Mesenchymal stem cell (in vitro differentiated cells and primary cell): ENCODE data around the gene MEI1.
A peak's percentile ranks its signal among the peaks of the same experiment; 100 is the strongest.

ENCODE experiments used
- DNase-seq: peaks from one replicate; pipeline ENCODE4 v3.0.0-alpha.2; 2013
- H2AFZ ChIP-seq: one replicate; pipeline ENCODE4 v1.6.1; 2013; ENCODE audit warnings: low read depth, mild to moderate bottlenecking, control low read depth, inconsistent platforms, low read length, moderate library complexity
- H2AK5ac ChIP-seq: 2 replicates; pipeline ENCODE4 v1.6.1; 2013; ENCODE audit warnings: low read length, moderate library complexity, mild to moderate bottlenecking, inconsistent platforms; ENCODE audit not compliant: severe bottlenecking
- H2BK120ac ChIP-seq: one replicate; pipeline ENCODE4 v1.6.1; 2013; ENCODE audit warnings: low read depth, mild to moderate bottlenecking, inconsistent platforms, low read length, moderate library complexity
- H2BK12ac ChIP-seq, 2 experiments: one replicate each; pipeline ENCODE4 v1.6.1; 2013; ENCODE audit warnings: inconsistent platforms in 2 of 2, low read length in 2 of 2, mild to moderate bottlenecking in 2 of 2, moderate library complexity in 2 of 2, control low read depth in 1 of 2
- H2BK15ac ChIP-seq: one replicate; pipeline ENCODE4 v1.6.1; 2013; ENCODE audit warnings: mild to moderate bottlenecking, low read depth, inconsistent platforms; ENCODE audit not compliant: poor library complexity, severe bottlenecking
- H2BK5ac ChIP-seq: 2 replicates; pipeline ENCODE4 v1.6.1; 2013; ENCODE audit warnings: low read depth, mild to moderate bottlenecking, low read length, control low read depth, inconsistent platforms; ENCODE audit not compliant: poor library complexity, severe bottlenecking
- H3K14ac ChIP-seq, 2 experiments: one replicate each; pipeline ENCODE4 v1.6.1; 2013; ENCODE audit warnings: inconsistent platforms in 2 of 2, low read length in 2 of 2, control low read depth in 1 of 2, mild to moderate bottlenecking in 1 of 2, moderate library complexity in 1 of 2
- H3K18ac ChIP-seq, 2 experiments: one replicate each; pipeline ENCODE4 v1.6.1; 2013; ENCODE audit warnings: inconsistent platforms in 2 of 2, low read length in 2 of 2, control low read depth in 1 of 2, low read depth in 1 of 2, mild to moderate bottlenecking in 1 of 2
- H3K23ac ChIP-seq, 2 experiments: one replicate each; pipeline ENCODE4 v1.6.1; 2013; ENCODE audit warnings: inconsistent platforms in 2 of 2, low read length in 2 of 2, mild to moderate bottlenecking in 2 of 2, moderate library complexity in 2 of 2, control low read depth in 1 of 2
- H3K27ac ChIP-seq: 2 replicates; pipeline ENCODE4 v1.5.1; 2013; ENCODE audit warnings: mild to moderate bottlenecking, moderate library complexity, low read length, control low read depth, inconsistent platforms; ENCODE audit not compliant: poor library complexity, severe bottlenecking
- H3K27me3 ChIP-seq, 2 experiments: 2 replicates each; pipeline versions ENCODE4 v1.6.1 to v1.7.0; 2013; ENCODE audit warnings: low read length in 2 of 2, mild to moderate bottlenecking in 2 of 2, moderate library complexity in 2 of 2, control low read depth in 1 of 2, inconsistent platforms in 1 of 2; ENCODE audit not compliant: control insufficient read depth in 1 of 2, insufficient read depth in 1 of 2
- H3K36me3 ChIP-seq, 2 experiments: 2 replicates each; pipeline versions ENCODE4 v1.6.1 to v1.7.0; 2013; ENCODE audit warnings: low read length in 2 of 2, control low read depth in 1 of 2, inconsistent platforms in 1 of 2, low read depth in 1 of 2, mild to moderate bottlenecking in 1 of 2; ENCODE audit not compliant: insufficient read depth in 2 of 2, control insufficient read depth in 1 of 2
- H3K4ac ChIP-seq, 2 experiments: one replicate each; pipeline ENCODE4 v1.6.1; 2013; ENCODE audit warnings: inconsistent platforms in 2 of 2, low read length in 2 of 2, mild to moderate bottlenecking in 2 of 2, moderate library complexity in 2 of 2, control low read depth in 1 of 2, low read depth in 1 of 2
- H3K4me1 ChIP-seq: 2 replicates; pipeline ENCODE4 v1.6.1; 2013; ENCODE audit warnings: low read depth, low read length, control low read depth; ENCODE audit not compliant: control insufficient read depth, insufficient read depth
- H3K4me2 ChIP-seq: 2 replicates; pipeline ENCODE4 v1.6.1; 2013; ENCODE audit warnings: low read length, mild to moderate bottlenecking, inconsistent platforms; ENCODE audit not compliant: poor library complexity, severe bottlenecking
- H3K4me3 ChIP-seq, 2 experiments: 2 replicates each; pipeline versions ENCODE4 v1.5.1 to v1.7.0; 2013; ENCODE audit warnings: low read length in 2 of 2, mild to moderate bottlenecking in 2 of 2, control low read depth in 1 of 2, low read depth in 1 of 2; ENCODE audit not compliant: insufficient read depth in 1 of 2
- H3K79me1 ChIP-seq: replicated peaks from 2 replicates; pipeline ENCODE4 v1.6.1; 2013; ENCODE audit warnings: mild to moderate bottlenecking, control low read depth, low read length, inconsistent platforms; ENCODE audit not compliant: poor library complexity, severe bottlenecking
- H3K9ac ChIP-seq: 2 replicates; pipeline ENCODE4 v1.7.0; 2013; ENCODE audit warnings: mild to moderate bottlenecking, low read length, moderate library complexity
- H3K9me3 ChIP-seq: 2 replicates; pipeline ENCODE4 v1.7.0; 2013; ENCODE audit warnings: mild to moderate bottlenecking, low read length; ENCODE audit not compliant: control insufficient read depth
- H4K8ac ChIP-seq: one replicate; pipeline ENCODE4 v1.6.1; 2013; ENCODE audit warnings: inconsistent platforms, mild to moderate bottlenecking, low read length, moderate library complexity
- H4K91ac ChIP-seq: one replicate; pipeline ENCODE4 v1.6.1; 2013; ENCODE audit warnings: mild to moderate bottlenecking, low read length, inconsistent platforms
- WGBS: methylation state at CpG from one replicate; pipeline ENCODE4 v1.1.7; 2013; ENCODE audit warnings: mixed read lengths; 5-methylcytosine and 5-hydroxymethylcytosine counted together

MEI1 gene

DNA sequence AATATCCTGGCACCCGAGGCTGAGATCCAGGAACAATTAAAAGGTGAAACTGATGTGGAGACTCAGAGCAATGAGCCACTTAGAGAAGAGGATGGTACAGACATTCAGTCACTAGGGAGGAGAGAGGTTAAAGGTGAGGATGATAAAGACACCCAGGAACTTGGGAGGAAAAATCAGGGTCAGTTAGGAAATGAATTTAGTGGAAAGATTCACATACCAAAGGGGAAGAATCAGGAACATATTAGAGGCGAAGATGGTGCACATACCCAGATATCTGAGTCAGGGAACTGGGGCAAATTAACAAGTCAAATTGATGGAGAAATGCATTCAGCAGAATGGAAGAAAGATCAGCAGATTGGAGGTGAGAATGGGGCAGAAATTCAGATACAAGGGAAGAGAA is 4.1 kb upstream of the MEI1 start:
- Histone ChIP-seq H3K9me3 (no peaks in the 10 kb centered on the region), H2AFZ (no peak overlapping the region), H3K4ac (no peak overlapping the region), H2BK12ac (no peak overlapping the region), H2BK120ac (no peak overlapping the region), H3K79me1 (peaks cover 4% of the 10 kb centered on the region), H3K14ac (no peak overlapping the region), H3K27me3 (no peaks in the 10 kb centered on the region), H3K4me2 (no peak overlapping the region), H3K9ac (no peak overlapping the region), H2BK5ac (no peak overlapping the region), H3K4me3 (no peak overlapping the region), H3K18ac (no peak overlapping the region), H2BK15ac (no peak overlapping the region), H3K23ac (no peak overlapping the region), H4K91ac (no peak overlapping the region), H2AK5ac (no peak overlapping the region), H3K4me1 (peaks cover 13% of the 10 kb centered on the region), H3K27ac (no peak overlapping the region), H3K36me3 (peaks cover 14 to 27% of the 10 kb centered on the region in 2 experiments), H4K8ac (no peak overlapping the region)
- 96% methylated on average over 2 of the region's 2 CpGs for WGBS
- no peak for DNase-seq

DNA sequence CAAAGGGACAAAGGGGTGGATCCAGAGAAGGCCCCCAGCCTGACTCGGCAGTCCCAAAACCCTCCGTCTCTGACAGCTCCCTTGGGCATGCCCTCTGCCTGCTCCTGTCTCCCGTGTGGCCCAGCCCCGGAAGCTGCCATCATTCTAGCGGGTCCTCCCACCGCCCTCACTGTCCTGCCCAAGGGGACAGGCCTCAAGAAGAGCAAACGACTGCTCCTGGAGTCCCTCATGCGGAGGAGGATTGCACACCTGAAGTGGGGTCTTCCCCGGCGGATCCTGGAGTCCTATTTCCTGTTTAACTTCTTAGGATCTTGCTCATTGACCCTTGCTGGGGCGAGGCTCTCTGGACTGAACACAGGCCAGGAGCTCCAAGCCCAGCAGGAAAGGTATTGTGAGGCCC is 2.6 kb upstream of the MEI1 start:
- H3K27ac ChIP-seq: peak overlapping the region; percentile 19
- H3K27me3 ChIP-seq: no peaks in the 10 kb centered on the region
- H2BK15ac ChIP-seq: no peak overlapping the region
- H3K4me2 ChIP-seq: no peak overlapping the region
- peak overlapping the region in 1 of 2 experiments; percentile 56 for H3K4ac ChIP-seq
- H2BK5ac ChIP-seq: no peak overlapping the region
- H4K91ac ChIP-seq: no peak overlapping the region
- H2BK12ac ChIP-seq: peak overlapping the region; percentile 9 to 70
- no peaks in the 10 kb centered on the region for H3K9me3 ChIP-seq
- peaks cover 10 to 20% of the 10 kb centered on the region in 2 experiments for H3K36me3 ChIP-seq
- no peak overlapping the region for H3K14ac ChIP-seq
- peak overlapping the region; percentile 5 to 35 for H3K18ac ChIP-seq
- peak overlapping the region; percentile 57 for H3K9ac ChIP-seq
- peaks cover 10% of the 10 kb centered on the region for H3K4me1 ChIP-seq
- peak overlapping the region; percentile 32 for H4K8ac ChIP-seq
- H2AFZ ChIP-seq: no peak overlapping the region
- peak overlapping the region; percentile 22 for H2BK120ac ChIP-seq
- H3K23ac ChIP-seq: no peak overlapping the region
- WGBS: 73% methylated on average over 11 of the region's 11 CpGs
- H3K4me3 ChIP-seq: no peak overlapping the region
- no peaks in the 10 kb centered on the region for H3K79me1 ChIP-seq
- peak overlapping the region; percentile 15 for H2AK5ac ChIP-seq
- DNase-seq: no peak

DNA sequence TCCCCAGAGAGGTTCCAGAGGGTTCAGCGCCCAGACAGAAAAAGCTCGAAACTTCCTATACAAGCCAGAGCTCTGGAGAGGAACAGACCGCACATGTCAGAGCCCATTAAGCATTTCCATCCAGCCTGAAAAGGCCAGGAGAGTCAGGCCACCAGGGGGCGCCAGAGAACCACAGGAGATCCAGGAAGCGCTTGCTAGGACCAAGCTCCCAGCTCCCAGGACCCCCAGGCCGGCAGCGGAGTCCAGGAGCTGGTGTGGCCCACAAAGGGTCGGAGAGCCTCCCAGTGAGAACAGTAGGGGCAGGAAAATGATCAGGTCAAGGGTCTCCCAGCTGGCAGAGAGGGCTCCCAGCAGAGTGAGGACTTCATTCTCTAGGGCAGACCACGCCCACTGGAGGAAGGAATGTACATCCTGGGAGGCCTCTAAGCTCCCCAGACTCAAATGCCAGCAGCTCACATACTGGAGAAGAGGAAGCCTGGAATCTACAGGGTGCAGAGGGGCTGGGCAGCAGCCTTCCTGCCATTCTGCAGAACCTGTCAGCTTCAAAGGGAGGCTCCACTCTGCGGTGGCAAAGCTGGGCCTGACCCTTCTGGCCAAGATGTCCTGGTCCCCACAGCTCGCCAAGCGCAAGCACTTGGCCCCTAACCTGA is 2.1 kb upstream of the MEI1 start:
- no peaks in the 10 kb centered on the region for H3K9me3 ChIP-seq
- H3K23ac ChIP-seq: no peak overlapping the region
- H3K27me3 ChIP-seq: no peaks in the 10 kb centered on the region
- H3K27ac ChIP-seq: peak overlapping the region; percentile 58
- peak overlapping the region; percentile 90 for H2AK5ac ChIP-seq
- H2BK120ac ChIP-seq: no peak overlapping the region
- no peaks in the 10 kb centered on the region for H3K79me1 ChIP-seq
- peak overlapping the region; percentile 26 for H3K4me2 ChIP-seq
- peak overlapping the region in 1 of 2 experiments; percentile 74 for H3K14ac ChIP-seq
- H4K8ac ChIP-seq: peak overlapping the region; percentile 89
- H2BK12ac ChIP-seq: peak overlapping the region; percentile 9 to 89
- DNase-seq: peak; percentile 90
- peak overlapping the region; percentile 57 for H3K9ac ChIP-seq
- peak overlapping the region in 1 of 2 experiments; percentile 5 for H3K4me3 ChIP-seq
- peak overlapping the region; percentile 10 for H2AFZ ChIP-seq
- H3K4me1 ChIP-seq: peaks cover 10% of the 10 kb centered on the region
- H2BK15ac ChIP-seq: peak overlapping the region; percentile 74
- peak overlapping the region; percentile 35 to 92 for H3K18ac ChIP-seq
- peak overlapping the region; percentile 40 for H4K91ac ChIP-seq
- peaks cover 10 to 20% of the 10 kb centered on the region in 2 experiments for H3K36me3 ChIP-seq
- H3K4ac ChIP-seq: peak overlapping the region; percentile 55 to 74
- H2BK5ac ChIP-seq: no peak overlapping the region
- 32% methylated on average over 11 of the region's 12 CpGs for WGBS

DNA sequence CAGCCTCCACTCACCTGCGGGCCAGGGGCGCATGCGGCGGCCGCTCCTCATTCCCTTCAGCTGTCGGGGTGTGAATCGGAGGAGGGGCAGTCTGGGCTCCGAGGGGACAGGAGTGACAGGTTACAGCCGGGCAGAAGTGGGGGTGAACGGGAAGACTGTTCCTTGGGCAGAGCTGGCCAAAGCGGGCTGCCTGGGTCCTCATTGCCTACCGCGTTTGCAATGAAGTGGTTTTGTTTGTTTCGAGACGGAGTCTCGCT is 733 bp downstream of the MEI1 start:
- Histone ChIP-seq H3K9me3 (no peaks in the 10 kb centered on the region), H3K4ac (no peak overlapping the region), H3K18ac (no peak overlapping the region), H3K4me2 (no peak overlapping the region), H2BK120ac (no peak overlapping the region), H2AFZ (no peak overlapping the region), H3K9ac (no peak overlapping the region), H3K79me1 (no peaks in the 10 kb centered on the region), H3K23ac (no peak overlapping the region), H2BK5ac (no peak overlapping the region), H3K4me3 (no peak overlapping the region), H3K27ac (no peak overlapping the region), H3K36me3 (no peaks in the 10 kb centered on the region), H3K14ac (no peak overlapping the region), H3K4me1 (peaks cover 10% of the 10 kb centered on the region), H4K91ac (no peak overlapping the region), H3K27me3 (no peaks in the 10 kb centered on the region), H2BK12ac (no peak overlapping the region), H2BK15ac (no peak overlapping the region), H4K8ac (no peak overlapping the region), H2AK5ac (no peak overlapping the region)
- 97% methylated on average over 16 of the region's 16 CpGs for WGBS
- DNase-seq: no peak
